Activated CD4-positive, alpha-beta T cell treated with anti-CD3 and anti-CD28 coated beads, Interleukin-2, amount 50 U/mL, for 4 hours (primary cell): Measurements from ENCODE around the gene CMTM5.
"Not testable (repeated sequence)": the region's sequence is repeated elsewhere in the genome, so short reads cannot be mapped to it uniquely, and the experiment has no call there.

Experiments used
- DNase-seq, 2 experiments: peaks; one replicate each; pipeline ENCODE4 v3.0.0-alpha.2; 2020

CMTM5 gene

GRCh38 chr14:23379366-23380196 lies 2.7 kb downstream of the CMTM5 start:
- DNase-seq: peak; percentile 67 to 68

- no peak for DNase-seq
These were observed 3.5 kb downstream of the CMTM5 start for GRCh38 chr14:23380197-23380914.

- DNase-seq: no peak
These were observed 4.1 kb downstream of the CMTM5 start for GRCh38 chr14:23380976-23381375.

DNA sequence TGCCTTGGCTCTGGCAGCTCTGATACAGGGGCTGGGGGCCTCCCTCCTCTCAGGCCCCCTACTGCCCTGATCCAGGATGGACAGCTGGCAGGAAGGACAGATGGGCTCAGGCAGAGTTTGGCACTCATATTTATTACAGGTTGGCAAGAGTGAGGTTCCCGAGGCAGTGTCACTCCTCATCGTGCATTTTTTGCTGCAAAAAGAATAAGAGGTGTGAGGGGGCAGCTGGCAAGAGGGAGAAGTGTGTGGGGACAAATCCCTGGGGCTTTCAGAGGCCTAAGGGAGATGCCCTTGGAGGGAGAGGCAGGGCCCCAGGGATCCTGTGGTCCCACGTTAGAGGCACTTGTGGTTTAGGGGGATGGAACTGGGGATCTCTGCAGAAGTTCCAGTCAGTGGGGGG lies 5.0 kb downstream of the CMTM5 start:
- no peak for DNase-seq

DNA sequence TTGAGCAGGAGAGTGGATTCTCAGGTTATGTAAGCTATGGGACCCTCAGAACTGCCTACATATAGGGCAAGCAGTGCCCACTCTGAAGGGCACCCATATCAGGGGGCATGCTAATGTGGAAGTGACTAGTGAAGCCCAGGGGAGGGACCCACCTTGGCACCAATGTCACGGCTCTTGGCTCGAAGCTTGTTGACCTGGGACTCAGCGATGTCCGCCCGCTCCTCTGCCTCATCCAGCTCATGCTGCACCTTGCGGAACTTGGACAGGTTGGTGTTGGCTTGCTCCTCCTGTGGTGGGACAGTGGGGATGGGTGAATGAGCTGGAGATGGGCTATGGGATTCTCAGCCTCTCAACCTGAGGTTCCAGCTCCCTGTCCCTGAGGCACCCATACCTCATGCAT lies 5.4 kb downstream of the CMTM5 start:
- no peak for DNase-seq

GRCh38 chr14:23382731-23383440 lies 6.0 kb downstream of the CMTM5 start:
- DNase-seq: no peak

GRCh38 chr14:23384364-23385080 lies 7.7 kb downstream of the CMTM5 start:
- no peak for DNase-seq

DNA sequence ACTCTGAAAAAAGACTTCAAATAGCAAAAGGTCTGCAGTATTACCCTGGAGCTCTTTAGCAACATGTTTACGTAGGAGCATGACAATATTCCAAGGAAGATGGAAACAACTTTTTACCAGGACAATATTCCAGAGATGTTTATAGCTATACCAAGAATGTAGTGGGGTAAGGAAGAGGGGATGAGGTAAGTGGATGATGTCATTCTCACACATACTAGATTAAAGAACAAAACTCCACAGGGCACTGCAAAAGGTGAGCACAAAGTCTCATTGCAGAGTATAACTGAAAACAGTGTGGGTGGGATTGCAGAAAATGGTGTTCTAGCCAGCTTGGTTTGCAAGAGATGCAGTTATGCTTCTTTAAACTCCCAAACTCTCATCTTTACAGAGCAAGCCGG lies 8.4 kb downstream of the CMTM5 start:
- no peak for DNase-seq

DNA sequence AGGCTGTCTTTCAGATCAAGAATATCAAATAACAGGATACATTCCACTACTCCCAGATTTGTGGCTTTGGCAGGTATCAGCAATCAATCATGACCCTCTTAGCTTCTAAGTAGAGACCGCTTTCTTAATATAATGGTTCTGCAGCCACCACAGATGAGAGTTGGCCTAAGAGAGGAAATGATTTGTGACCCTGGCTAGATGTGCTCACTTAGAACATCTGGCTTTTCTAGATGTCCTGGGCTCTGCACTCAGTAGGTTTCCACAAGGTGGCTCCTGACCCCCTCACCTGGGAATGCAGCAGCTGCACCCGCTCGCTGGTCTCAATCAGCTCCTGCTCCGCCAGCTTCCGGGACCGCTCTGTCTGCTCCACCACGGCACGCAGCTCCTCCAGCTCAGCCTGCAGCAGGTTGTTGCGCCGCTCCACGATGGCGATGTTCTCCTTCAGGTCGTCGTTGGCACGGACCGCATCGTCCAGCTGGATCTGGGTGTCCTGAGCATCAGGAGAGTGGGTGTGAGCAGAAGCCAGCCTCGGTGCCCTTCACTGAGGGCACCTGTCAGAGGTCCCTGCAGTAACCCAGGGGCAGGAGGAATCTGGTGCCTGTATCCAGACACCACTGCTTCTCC lies 8.9 kb downstream of the CMTM5 start:
- no peak for DNase-seq

GRCh38 chr14:23386266-23386657 lies 9.4 kb downstream of the CMTM5 start:
- DNase-seq: not testable (repeated sequence)

- DNase-seq: no peak
These were observed 10.2 kb downstream of the CMTM5 start for GRCh38 chr14:23386999-23387398.

DNA sequence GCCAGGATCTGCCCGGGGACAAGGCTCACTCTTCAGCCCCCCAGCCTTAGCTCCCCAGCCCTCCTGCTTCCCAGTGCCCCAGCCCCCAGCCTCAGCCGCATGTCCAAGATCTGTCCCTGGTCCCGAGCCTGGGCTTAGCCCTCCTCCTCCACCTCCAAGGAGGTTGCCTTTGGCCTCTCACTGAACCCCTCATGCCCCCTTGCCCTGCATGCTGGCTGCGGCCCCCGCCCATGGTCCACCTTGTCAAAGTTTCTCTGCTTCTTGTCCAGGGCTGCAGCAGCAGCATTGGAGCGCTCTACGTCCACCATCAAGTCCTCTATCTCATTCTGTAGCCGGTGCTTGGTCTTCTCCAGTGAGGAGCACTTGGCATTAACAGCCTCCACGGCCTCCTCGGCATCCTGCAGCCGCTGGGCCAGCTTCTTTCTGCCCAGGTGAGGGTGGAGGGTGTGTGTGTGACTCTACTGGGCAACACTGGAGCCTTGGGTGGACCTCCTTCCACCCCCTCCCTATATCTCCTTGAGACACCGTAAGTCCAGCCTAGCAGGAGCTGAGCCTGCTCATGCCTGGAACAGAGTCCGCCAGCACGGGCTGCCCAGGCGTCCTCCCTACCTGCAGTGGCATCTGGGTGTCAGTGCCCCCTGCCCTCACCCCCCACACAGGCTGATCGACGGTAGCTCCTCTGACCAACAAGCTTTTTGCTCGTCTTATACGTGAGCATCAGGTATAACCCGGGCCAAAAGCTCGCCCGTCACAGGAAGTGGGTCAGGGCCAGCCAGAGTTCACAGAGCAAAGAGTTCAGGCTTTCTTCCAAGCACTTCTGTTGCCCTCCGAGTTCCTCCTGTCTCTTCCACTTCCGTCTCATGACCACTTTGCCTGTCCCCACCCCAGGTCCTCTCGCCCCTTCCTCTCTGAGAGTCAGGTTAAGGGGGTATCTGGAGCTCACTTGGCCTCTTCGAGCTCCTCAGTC lies 11.4 kb downstream of the CMTM5 start:
- DNase-seq: no peak

DNA sequence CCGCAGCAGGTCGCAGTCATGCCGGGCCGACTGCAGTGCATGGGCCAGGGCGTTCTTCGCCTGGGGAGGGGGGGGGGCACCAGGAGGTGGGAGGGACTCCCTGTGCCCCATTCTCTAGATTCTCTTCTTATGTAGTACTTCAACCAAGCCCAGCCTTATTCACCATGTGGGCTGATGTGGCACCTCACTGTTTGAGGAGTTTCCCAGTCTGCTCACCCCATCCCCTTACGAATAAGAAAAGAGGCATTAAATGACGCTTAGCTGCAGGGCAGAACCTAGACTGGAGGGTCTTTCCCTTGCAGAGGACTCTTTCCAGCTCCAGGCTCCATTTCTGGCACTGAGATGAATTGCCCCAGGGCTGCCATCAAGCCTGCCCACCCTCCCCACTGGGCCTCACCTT lies 12.2 kb downstream of the CMTM5 start:
- no peak for DNase-seq

- DNase-seq: no peak
These were observed 12.6 kb downstream of the CMTM5 start for GRCh38 chr14:23389396-23389795.

DNA sequence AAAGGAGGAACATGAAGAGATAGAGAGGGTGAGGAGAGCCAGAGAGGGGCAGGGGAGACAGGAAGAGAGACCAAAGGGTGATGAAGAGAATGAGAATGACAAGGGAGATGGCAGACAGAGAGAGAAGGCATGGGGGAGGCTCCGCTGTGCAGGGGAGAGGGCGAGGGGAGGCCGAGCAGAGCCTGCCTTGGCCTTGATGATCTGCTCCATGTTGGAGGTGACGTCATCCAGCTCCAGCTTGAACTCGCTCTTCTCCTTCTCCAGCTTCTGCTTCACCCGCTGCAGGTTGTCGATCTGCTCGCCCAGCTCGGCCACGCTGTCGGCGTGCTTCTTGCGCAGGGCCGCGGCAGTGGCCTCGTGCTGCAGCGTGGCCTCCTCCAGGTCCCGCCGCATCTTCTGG lies 13.0 kb downstream of the CMTM5 start:
- DNase-seq: not testable (repeated sequence)

GRCh38 chr14:23392613-23393012 lies 15.8 kb downstream of the CMTM5 start:
- no peak for DNase-seq

DNA sequence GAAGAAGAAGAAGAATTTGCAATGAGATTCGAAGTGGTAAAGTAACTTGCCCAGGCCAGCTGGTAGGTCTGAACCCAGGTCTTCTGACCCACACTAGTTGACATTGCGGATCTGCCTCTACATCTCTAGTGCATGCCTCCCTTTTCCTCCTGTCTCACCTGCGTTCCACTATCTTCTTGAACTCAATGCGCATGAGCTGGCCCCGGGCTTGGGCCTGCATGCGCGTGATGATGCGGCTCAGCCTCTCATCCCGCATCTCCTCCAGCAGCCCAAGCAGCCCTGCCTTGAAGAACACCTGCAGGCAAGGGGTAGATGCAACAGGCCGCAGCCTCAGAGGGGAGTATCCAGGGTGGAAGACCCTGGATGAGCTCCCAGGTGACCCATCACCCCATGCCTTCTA lies 19.3 kb downstream of the CMTM5 start:
- DNase-seq: no peak

DNA sequence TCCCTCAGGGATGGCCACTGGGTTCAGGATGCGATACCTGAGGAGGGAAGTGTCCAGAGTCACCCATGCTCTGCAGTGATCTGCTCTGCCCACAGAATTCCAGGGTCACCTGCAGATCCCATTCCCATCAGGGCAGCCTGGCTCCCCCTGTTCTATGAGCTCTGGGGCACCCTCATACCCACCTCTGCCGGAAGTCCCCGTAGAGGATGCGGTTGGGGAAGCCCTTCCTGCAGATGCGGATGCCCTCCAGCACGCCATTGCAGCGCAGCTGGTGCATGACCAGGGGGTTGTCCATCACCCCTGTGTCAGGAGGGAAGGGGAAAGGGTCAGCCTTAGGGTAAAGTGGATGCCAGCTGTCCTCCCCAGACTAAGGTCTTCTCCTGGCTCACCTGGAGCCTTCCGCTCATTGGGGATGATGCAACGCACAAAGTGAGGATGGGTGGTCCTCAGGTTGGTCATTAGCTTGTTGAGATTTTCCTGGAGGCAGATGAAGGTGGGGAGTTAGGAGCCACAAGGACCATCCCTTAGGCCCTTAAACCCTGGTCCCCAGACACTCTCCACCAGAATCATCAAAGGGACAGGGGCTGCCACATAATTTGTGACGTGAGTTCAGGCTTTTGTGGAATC lies 20.0 kb downstream of the CMTM5 start:
- no peak for DNase-seq

- no peak for DNase-seq
These were observed 21.5 kb downstream of the CMTM5 start for GRCh38 chr14:23398348-23398747.

DNA sequence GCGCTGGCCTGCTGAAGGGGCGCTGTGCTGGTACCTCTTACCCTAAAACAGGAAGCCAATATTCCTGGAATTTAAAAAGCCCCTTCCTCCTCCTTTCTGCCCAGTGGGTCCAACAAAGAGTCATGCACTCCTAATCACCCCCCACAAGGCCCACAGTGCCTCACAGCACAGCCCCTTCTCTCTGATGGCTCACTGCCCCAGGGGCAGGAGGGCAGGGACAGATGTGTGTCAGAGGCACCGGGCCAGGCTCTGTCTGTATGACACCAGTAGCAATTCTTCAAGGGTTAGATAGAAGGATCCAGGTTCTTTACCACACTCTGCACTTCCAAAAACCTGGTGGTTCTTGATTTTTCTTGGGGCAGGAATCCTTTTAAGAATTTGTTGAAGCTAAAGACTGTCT lies 22.3 kb downstream of the CMTM5 start:
- DNase-seq: no peak

- DNase-seq: no peak
These were observed 22.7 kb downstream of the CMTM5 start for GRCh38 chr14:23399591-23399990.
